DOHH2 (cell line): ENCODE results near the gene C10orf143.

Source experiments
- CTCF ChIP-seq: fragments of 200-600 bp; sonication (generic); IDR thresholded peaks from one replicate; pipeline ENCODE4 v1.5.1; 2014; ENCODE audit warnings: antibody characterized with exemption, mild to moderate bottlenecking, low read depth, low read length; ENCODE audit not compliant: poor library complexity, severe bottlenecking
- EZH2phosphoT487 ChIP-seq: fragments of 200-600 bp; sonication (generic); IDR thresholded peaks from 2 replicates; pipeline ENCODE4 v1.6.1; 2017; ENCODE audit warnings: borderline replicate concordance, mild to moderate bottlenecking, antibody characterized with exemption, low read length, moderate library complexity, mixed read lengths

DNA sequence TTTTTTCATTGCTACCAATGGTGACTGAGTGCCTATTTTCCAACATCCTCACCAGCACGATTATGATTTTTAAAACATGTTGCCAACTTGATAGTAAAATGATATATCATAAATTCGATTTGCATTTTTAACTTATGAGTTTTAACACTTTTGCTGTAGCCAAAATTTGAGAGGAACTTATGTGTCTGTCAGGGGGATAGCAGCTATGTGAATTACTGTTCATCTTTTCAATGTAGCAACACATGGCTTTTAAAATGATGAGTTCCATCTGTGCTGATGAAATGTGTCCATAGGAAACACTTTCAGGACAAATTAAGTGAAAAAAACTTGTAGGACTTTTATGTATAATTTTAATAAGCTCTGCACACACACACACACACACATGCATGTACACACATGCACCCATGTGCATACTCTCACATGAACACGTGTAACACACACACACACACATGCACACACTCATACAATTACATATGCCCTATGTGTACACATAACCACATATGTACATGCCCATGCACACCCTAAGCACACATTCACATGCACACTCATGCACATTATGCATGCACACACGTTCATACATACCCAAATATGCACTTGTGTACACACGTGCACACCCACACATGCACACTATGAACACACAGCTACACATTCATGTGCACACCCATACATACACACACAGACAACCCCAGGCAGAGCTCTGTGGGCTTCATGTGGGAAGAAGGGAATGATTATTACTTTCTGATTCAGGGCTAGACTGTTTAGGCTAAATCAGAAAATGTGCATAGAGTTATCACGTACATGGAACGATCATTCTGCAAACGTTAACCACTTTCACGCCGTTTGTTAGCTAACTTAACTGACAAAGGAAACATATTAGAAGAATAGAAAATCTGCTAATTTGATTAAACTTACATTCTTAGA is 68.9 kb downstream of the C10orf143 start:
- no peak for TF ChIP-seq CTCF
- no peak for TF ChIP-seq EZH2phosphoT487
